GM12878 (cell line): ENCODE data around the gene TNK2. TPM values are rescaled to one million over a fixed set of nuclear protein-coding genes. Genes with fewer than 3 reads are reported as not detected.

Experiments
- ATAC-seq: fragments of 200-7000 bp; cut with Tn5 transposase; 3 replicates; pipeline ENCODE4 v1.9.1; 2020; ENCODE audit warnings: mild to moderate bottlenecking, moderate library complexity
- BruUV-seq: library from RNA; stranded (reverse); fragments of 400-500 nt; replicated peaks from 2 replicates; lab custom pipeline; 2021; lab: Mats Ljungman, UMichigan
- CTCF ChIA-PET: fragments of 300-600 bp; sonication (Branson Sonifier 250); formaldehyde crosslinking; extraction: SDS; loops from one replicate; lab custom pipeline; 2021; ENCODE audit warnings: inconsistent platforms; lab: Yijun Ruan, JAX
- POLR2A ChIA-PET: fragments of 350-600 bp; formaldehyde crosslinking; extraction: SDS; loops from one replicate; lab custom pipeline; 2021; ENCODE audit warnings: inconsistent platforms; lab: Charles Lee
- RAD21 ChIA-PET: fragments of 300-600 bp; sonication (Branson Sonifier 250); formaldehyde crosslinking; loops from one replicate; lab custom pipeline; 2023; ENCODE audit warnings: antibody characterized with exemption; ENCODE audit not compliant: unreplicated experiment; lab: Charles Lee
- SMC1A ChIA-PET: fragments of 300-600 bp; sonication (Branson Sonifier 250); formaldehyde crosslinking; loops from one replicate; lab custom pipeline; 2023; ENCODE audit not compliant: unreplicated experiment, uncharacterized antibody; lab: Charles Lee
- DNase-seq: peaks from one replicate; pipeline ENCODE4 v3.0.0-alpha.2; 2011; ENCODE audit warnings: low read depth, low spot score
- FAIRE-seq: peaks from 3 replicates; lab custom pipeline; 2011; peaks lifted over from hg19 to GRCh38; lab: Jason Lieb, UNC
- H2AFZ ChIP-seq: 2 replicates; pipeline ENCODE4 v1.6.0; 2011; ENCODE audit warnings: low read depth, low read length, control low read depth; ENCODE audit not compliant: control insufficient read depth
- H3K27ac ChIP-seq: 2 replicates; pipeline ENCODE4 v1.5.1; 2011; ENCODE audit warnings: control low read depth; ENCODE audit not compliant: control insufficient read depth, insufficient read depth
- H3K27me3 ChIP-seq, 2 experiments: replicated peaks in 1 of 2; 2 replicates each; pipeline versions ENCODE4 v1.6.0 to v1.6.1; 2011; ENCODE audit warnings: low read length in 1 of 2; ENCODE audit not compliant: control insufficient read depth in 2 of 2, insufficient read depth in 2 of 2
- H3K36me3 ChIP-seq, 2 experiments: 2 replicates each; pipeline ENCODE4 v1.5.1; 2011; ENCODE audit warnings: low read length in 1 of 2; ENCODE audit not compliant: control insufficient read depth in 2 of 2, insufficient read depth in 2 of 2
- H3K4me1 ChIP-seq: 2 replicates; pipeline ENCODE4 v1.6.1; 2011; ENCODE audit warnings: mild to moderate bottlenecking, low read length, moderate library complexity, mixed read lengths; ENCODE audit not compliant: control insufficient read depth, insufficient read depth
- H3K4me2 ChIP-seq: 2 replicates; pipeline ENCODE4 v1.6.0; 2011; ENCODE audit warnings: control low read depth; ENCODE audit not compliant: control insufficient read depth, insufficient read depth
- H3K4me3 ChIP-seq: fragments of 200-600 bp; sonication (generic); 2 replicates; pipeline ENCODE4 v1.5.1; 2016
- H3K79me2 ChIP-seq: 2 replicates; pipeline ENCODE4 v1.6.0; 2011; ENCODE audit warnings: low read length; ENCODE audit not compliant: control insufficient read depth, insufficient read depth
- H3K9ac ChIP-seq: 2 replicates; pipeline ENCODE4 v1.8.0; 2011; ENCODE audit warnings: low read length, control low read depth, mixed read lengths; ENCODE audit not compliant: control insufficient read depth, insufficient read depth
- H3K9me3 ChIP-seq: replicated peaks from 3 replicates; pipeline ENCODE4 v1.5.1; 2011; ENCODE audit warnings: mild to moderate bottlenecking, low read length; ENCODE audit not compliant: control insufficient read depth, insufficient read depth
- H4K20me1 ChIP-seq: 2 replicates; pipeline ENCODE4 v1.6.0; 2011; ENCODE audit not compliant: control insufficient read depth, insufficient read depth
- BMI1 ChIP-seq: fragments of 450-650 bp; IDR thresholded peaks from 2 replicates; pipeline ENCODE4 v1.6.1; 2016; ENCODE audit warnings: mild to moderate bottlenecking, moderate library complexity, borderline replicate concordance
- BRCA1 ChIP-seq: IDR thresholded peaks from 2 replicates; pipeline ENCODE4 v1.6.1; 2011; ENCODE audit warnings: low read depth, low read length, improper control_type of control experiment
- CREM ChIP-seq: IDR thresholded peaks from 2 replicates; pipeline ENCODE4 v1.6.1; 2014; ENCODE audit warnings: antibody characterized with exemption, low read depth
- EED ChIP-seq: sonication (generic); IDR thresholded peaks from 2 replicates; pipeline ENCODE4 v1.6.1; 2016; ENCODE audit warnings: antibody characterized with exemption, low read depth
- IKZF1 ChIP-seq: fragments of 450-650 bp; conservative IDR thresholded peaks from 2 replicates; pipeline ENCODE4 v1.6.1; 2017; ENCODE audit warnings: antibody characterized with exemption, mild to moderate bottlenecking
- JUNB ChIP-seq: IDR thresholded peaks from 2 replicates; pipeline ENCODE4 v1.6.1; 2016; ENCODE audit warnings: antibody characterized with exemption, mild to moderate bottlenecking
- NFYB ChIP-seq: IDR thresholded peaks from 2 replicates; pipeline ENCODE4 v1.6.1; 2011; ENCODE audit warnings: low read depth, mild to moderate bottlenecking, low read length, improper control_type of control experiment, moderate library complexity; ENCODE audit not compliant: insufficient read depth
- NR2C1 ChIP-seq: fragments of 450-650 bp; IDR thresholded peaks from 2 replicates; pipeline ENCODE4 v1.6.1; 2017; ENCODE audit warnings: antibody characterized with exemption, mild to moderate bottlenecking, moderate library complexity
- SIX5 ChIP-seq: IDR thresholded peaks from 2 replicates; pipeline ENCODE4 v1.6.1; 2011; ENCODE audit warnings: mild to moderate bottlenecking, low read depth, low read length, moderate library complexity; ENCODE audit not compliant: severe bottlenecking
- SMARCA5 ChIP-seq: fragments of 450-650 bp; IDR thresholded peaks from 2 replicates; pipeline ENCODE4 v1.6.1; 2017; ENCODE audit warnings: mild to moderate bottlenecking
- ZZZ3 ChIP-seq: IDR thresholded peaks from 2 replicates; pipeline ENCODE4 v1.6.1; 2011; ENCODE audit warnings: low read depth; ENCODE audit not compliant: control insufficient read depth, insufficient read length
- WGBS: methylation state at CpG from one replicate; pipeline ENCODE4 v1.1.6; 2016; ENCODE audit warnings: low lambda C conversion rate; ENCODE audit not compliant: insufficient replicate concordance, insufficient coverage; ENCODE audit errors: missing lambda C conversion rate; 5-methylcytosine and 5-hydroxymethylcytosine counted together
- in situ Hi-C: fragments of 300-500 bp; cut with MboI; formaldehyde crosslinking; loops from 9 replicates; pipeline ENCODE4 v1.14.3; 2018; ENCODE audit warnings: mixed read lengths
- intact Hi-C: fragments of 100-400 bp; cut with micrococcal nuclease; formaldehyde crosslinking; loops from one replicate; pipeline ENCODE4 v1.14.2; 2022; ENCODE audit not compliant: unreplicated experiment
- polyA plus RNA-seq, 11 experiments: library from polyadenylated mRNA; depleted of rRNA in 4 of 11; unstranded in 6 of 11; stranded (reverse) in 5 of 11; fragments of >200 nt; fragmentation: Nextera tagmentation in 4 of 11; fragmentation: Illumina TruSeq in 1 of 11; extraction: Ambion mirVana in 4 of 11; extraction: Trizol in 1 of 11; gene quantifications; 1 replicate in 1 of 11; 2 replicates in 10 of 11; pipeline versions ENCODE4 v1.2.1 to v1.2.3, GENCODE V29; 2011 to 2016; ENCODE audit warnings: inconsistent platforms in 2 of 11, missing spikeins in 2 of 11, low read depth in 1 of 11
- total RNA-seq, 4 experiments: library from RNA; depleted of rRNA in 3 of 4; stranded (reverse); fragments of >200 nt in 3 of 4; fragmentation: Illumina TruSeq in 1 of 4; extraction: Trizol in 1 of 4; gene quantifications; 2 replicates each; pipeline versions ENCODE4 v1.2.1 to v1.2.3, GENCODE V29; 2013 to 2021
- TF ChIP-seq, protein P1 (sequence below): fragments of 450-650 bp; IDR thresholded peaks from 2 replicates; pipeline ENCODE4 v1.6.1; 2014; ENCODE audit warnings: mild to moderate bottlenecking
- TF ChIP-seq, protein P2 (sequence below): fragments of 450-650 bp; IDR thresholded peaks from 2 replicates; pipeline ENCODE4 v1.6.1; 2016; ENCODE audit warnings: mild to moderate bottlenecking
- TF ChIP-seq, protein P3 (sequence below): fragments of 450-650 bp; conservative IDR thresholded peaks from 2 replicates; pipeline ENCODE4 v1.6.1; 2017; ENCODE audit warnings: mild to moderate bottlenecking, moderate library complexity

TNK2 gene
- total and polyA plus RNA-seq, 10 of the 15 experiments (the other 5 are each of a cell fraction or from before 2014, with no cell fraction given): 0.13 to 47.8 (median 10.8) TPM

DNA sequence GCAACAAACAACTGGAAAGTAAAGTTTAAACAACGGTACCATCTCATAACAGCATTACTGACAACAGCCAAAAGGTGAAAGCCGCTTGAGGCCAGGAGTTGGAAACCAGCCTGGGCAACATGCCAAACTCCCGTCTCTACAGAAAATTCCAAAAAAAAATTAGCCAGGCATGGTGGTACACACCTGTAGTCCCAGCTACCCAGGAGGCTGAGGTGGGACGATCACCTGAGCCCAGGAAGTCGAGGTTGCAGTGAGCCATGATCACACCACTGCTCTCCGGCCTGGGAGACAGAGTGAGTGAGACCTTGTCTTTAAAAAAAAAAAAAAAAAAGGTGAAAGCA is 4.4 kb downstream of the TNK2 start:
- SMC1A ChIA-PET: interaction anchor here (1.2 to 1.3 kb wide), 4 partner anchors 8 to 11 kb away, joined by 3 to 5 read pairs (median 4); no protein-coding TSS in a partner anchor
- H3K9ac ChIP-seq: no peak overlapping the region; the same call in 1 of the 2 replicates
- 11% methylated on average over 6 of the region's 6 CpGs for WGBS
- no peak overlapping the region for H2AFZ ChIP-seq
- CTCF ChIA-PET: interaction anchor here (0.6 to 2.1 kb wide), 4 partner anchors 10 to 45 kb away, joined by 3 to 11 read pairs (median 4); no protein-coding TSS in a partner anchor
- no peaks in the 10 kb centered on the region for H3K27me3 ChIP-seq
- peak overlapping the region; percentile 91 for H3K4me2 ChIP-seq
- TF ChIP-seq NR2C1 (no peak), JUNB (no peak), CREM (no peak; the same call in 1 of the 2 replicates), EED (no peak), BRCA1 (no peak), ZZZ3 (no peak), NFYB (no peak), SIX5 (no peak), IKZF1 (0 out of 2 replicates have a peak, but pooled peaks have one; percentile 17), BMI1 (no peak), SMARCA5 (no peak)
- TF ChIP-seq, protein P1, sequence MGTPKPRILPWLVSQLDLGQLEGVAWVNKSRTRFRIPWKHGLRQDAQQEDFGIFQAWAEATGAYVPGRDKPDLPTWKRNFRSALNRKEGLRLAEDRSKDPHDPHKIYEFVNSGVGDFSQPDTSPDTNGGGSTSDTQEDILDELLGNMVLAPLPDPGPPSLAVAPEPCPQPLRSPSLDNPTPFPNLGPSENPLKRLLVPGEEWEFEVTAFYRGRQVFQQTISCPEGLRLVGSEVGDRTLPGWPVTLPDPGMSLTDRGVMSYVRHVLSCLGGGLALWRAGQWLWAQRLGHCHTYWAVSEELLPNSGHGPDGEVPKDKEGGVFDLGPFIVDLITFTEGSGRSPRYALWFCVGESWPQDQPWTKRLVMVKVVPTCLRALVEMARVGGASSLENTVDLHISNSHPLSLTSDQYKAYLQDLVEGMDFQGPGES: no peak
- TF ChIP-seq, protein P2, sequence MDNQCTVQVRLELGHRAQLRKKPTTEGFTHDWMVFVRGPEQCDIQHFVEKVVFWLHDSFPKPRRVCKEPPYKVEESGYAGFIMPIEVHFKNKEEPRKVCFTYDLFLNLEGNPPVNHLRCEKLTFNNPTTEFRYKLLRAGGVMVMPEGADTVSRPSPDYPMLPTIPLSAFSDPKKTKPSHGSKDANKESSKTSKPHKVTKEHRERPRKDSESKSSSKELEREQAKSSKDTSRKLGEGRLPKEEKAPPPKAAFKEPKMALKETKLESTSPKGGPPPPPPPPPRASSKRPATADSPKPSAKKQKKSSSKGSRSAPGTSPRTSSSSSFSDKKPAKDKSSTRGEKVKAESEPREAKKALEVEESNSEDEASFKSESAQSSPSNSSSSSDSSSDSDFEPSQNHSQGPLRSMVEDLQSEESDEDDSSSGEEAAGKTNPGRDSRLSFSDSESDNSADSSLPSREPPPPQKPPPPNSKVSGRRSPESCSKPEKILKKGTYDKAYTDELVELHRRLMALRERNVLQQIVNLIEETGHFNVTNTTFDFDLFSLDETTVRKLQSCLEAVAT: peak; percentile 62; the same call in 1 of the 2 replicates
- TF ChIP-seq, protein P3, sequence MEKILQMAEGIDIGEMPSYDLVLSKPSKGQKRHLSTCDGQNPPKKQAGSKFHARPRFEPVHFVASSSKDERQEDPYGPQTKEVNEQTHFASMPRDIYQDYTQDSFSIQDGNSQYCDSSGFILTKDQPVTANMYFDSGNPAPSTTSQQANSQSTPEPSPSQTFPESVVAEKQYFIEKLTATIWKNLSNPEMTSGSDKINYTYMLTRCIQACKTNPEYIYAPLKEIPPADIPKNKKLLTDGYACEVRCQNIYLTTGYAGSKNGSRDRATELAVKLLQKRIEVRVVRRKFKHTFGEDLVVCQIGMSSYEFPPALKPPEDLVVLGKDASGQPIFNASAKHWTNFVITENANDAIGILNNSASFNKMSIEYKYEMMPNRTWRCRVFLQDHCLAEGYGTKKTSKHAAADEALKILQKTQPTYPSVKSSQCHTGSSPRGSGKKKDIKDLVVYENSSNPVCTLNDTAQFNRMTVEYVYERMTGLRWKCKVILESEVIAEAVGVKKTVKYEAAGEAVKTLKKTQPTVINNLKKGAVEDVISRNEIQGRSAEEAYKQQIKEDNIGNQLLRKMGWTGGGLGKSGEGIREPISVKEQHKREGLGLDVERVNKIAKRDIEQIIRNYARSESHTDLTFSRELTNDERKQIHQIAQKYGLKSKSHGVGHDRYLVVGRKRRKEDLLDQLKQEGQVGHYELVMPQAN: no peak
- in situ Hi-C loops: no loop called here
- RAD21 ChIA-PET: interaction anchor here (0.7 to 1.2 kb wide), 4 partner anchors 10 to 352 kb away, joined by 3 read pairs; no protein-coding TSS in a partner anchor
- peak overlapping the region; percentile 4 for H3K27ac ChIP-seq
- peak overlapping the region; percentile 49; the same call in 1 of the 2 replicates for H3K4me3 ChIP-seq
- ATAC-seq: no peak
- POLR2A ChIA-PET: no interaction called here
- no peak for FAIRE-seq
- H3K36me3 ChIP-seq: no peaks in the 10 kb centered on the region
- DNase-seq: no peak
- H3K9me3 ChIP-seq: no peaks in the 10 kb centered on the region
- intact Hi-C loops: loop anchor here (5.0 to 10.0 kb wide), 2 partner anchors 291 to 362 kb away; partner anchors contain the start of gene PPP1R2
- H3K79me2 ChIP-seq: peaks cover 91% of the 10 kb centered on the region
- H4K20me1 ChIP-seq: no peaks in the 10 kb centered on the region
- peaks cover 54% of the 10 kb centered on the region for H3K4me1 ChIP-seq
- BruUV-seq: no TSS peak
